WERI-Rb-1 (cell line): ENCODE measurements around the gene NINJ2.
A peak's percentile ranks its signal among the peaks of the same experiment; 100 is the strongest.

Experiments
- DNase-seq: peaks from one replicate; pipeline ENCODE4 v3.0.0-alpha.2; 2020
- H3K27ac ChIP-seq: fragments of 250-450 bp; sonication (Bioruptor Pico); 2 replicates; pipeline ENCODE4 v1.5.1; 2020; ENCODE audit warnings: mild to moderate bottlenecking, moderate library complexity
- H3K27me3 ChIP-seq: fragments of 250-450 bp; sonication (Bioruptor Pico); 2 replicates; pipeline ENCODE4 v1.5.1; 2021; ENCODE audit warnings: mild to moderate bottlenecking, low read depth, moderate library complexity; ENCODE audit not compliant: insufficient read depth, severe bottlenecking
- H3K36me3 ChIP-seq: fragments of 250-450 bp; sonication (Bioruptor Pico); 2 replicates; pipeline ENCODE4 v1.5.1; 2020; ENCODE audit warnings: mild to moderate bottlenecking, moderate library complexity
- H3K4me3 ChIP-seq: 2 replicates; pipeline ENCODE4 v1.5.1; 2011; ENCODE audit warnings: low read depth, mild to moderate bottlenecking, control low read depth, low read length
- H3K9me3 ChIP-seq: fragments of 250-450 bp; sonication (Bioruptor Pico); 2 replicates; pipeline ENCODE4 v1.5.1; 2021; ENCODE audit warnings: mild to moderate bottlenecking, moderate library complexity; ENCODE audit not compliant: severe bottlenecking
- TF ChIP-seq, protein P1 (sequence below): IDR thresholded peaks from 2 replicates; pipeline ENCODE4 v1.5.1; 2011; ENCODE audit warnings: low read depth, mild to moderate bottlenecking, control low read depth, inconsistent platforms, low read length

Gene NINJ2

GRCh38 chr12:592024-592505 is 71.2 kb downstream of the NINJ2 start:
- Histone ChIP-seq H3K27me3 (no peaks in the 10 kb centered on the region), H3K4me3 (no peak overlapping the region), H3K36me3 (no peaks in the 10 kb centered on the region), H3K9me3 (peaks cover 2% of the 10 kb centered on the region), H3K27ac (peak overlapping the region; percentile 73)
- DNase-seq: no peak
- TF ChIP-seq, protein P1, sequence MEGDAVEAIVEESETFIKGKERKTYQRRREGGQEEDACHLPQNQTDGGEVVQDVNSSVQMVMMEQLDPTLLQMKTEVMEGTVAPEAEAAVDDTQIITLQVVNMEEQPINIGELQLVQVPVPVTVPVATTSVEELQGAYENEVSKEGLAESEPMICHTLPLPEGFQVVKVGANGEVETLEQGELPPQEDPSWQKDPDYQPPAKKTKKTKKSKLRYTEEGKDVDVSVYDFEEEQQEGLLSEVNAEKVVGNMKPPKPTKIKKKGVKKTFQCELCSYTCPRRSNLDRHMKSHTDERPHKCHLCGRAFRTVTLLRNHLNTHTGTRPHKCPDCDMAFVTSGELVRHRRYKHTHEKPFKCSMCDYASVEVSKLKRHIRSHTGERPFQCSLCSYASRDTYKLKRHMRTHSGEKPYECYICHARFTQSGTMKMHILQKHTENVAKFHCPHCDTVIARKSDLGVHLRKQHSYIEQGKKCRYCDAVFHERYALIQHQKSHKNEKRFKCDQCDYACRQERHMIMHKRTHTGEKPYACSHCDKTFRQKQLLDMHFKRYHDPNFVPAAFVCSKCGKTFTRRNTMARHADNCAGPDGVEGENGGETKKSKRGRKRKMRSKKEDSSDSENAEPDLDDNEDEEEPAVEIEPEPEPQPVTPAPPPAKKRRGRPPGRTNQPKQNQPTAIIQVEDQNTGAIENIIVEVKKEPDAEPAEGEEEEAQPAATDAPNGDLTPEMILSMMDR: no peak

- no peaks in the 10 kb centered on the region for H3K27me3 ChIP-seq
- no peaks in the 10 kb centered on the region for H3K36me3 ChIP-seq
- peak overlapping the region; percentile 73 for H3K27ac ChIP-seq
- peaks cover 2% of the 10 kb centered on the region for H3K9me3 ChIP-seq
- TF ChIP-seq, protein P1: no peak
- peak; percentile 52 for DNase-seq
- no peak overlapping the region for H3K4me3 ChIP-seq
These were observed 71.8 kb downstream of the NINJ2 start for GRCh38 chr12:591167-592023.

DNA sequence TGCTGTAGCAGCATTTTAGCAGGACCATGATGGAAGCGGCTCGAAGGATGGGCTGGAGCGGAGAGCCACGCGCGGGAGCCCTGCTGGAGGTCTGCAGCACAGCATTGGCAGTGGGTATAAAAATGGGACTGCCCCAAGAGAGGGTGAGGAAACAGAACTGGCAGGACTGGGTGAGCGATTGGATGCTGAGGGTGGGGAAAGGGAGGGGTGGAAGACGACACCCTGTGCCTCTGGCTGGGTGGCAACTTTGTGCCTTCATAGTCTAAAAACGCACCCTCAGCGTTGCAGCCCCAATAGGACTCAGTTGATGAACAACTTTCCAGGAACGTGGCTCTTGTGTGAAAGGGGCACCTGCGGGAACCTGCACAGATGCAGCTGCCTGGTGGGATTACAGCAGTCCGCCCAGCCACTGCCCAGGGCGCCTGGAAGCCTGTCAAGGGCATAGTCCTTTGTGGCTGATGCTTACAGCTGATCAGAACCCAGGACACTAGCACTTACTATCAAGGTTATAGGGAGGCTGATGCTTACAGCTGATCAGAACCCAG is 73.0 kb downstream of the NINJ2 start:
- H3K4me3 ChIP-seq: no peak overlapping the region
- no peaks in the 10 kb centered on the region for H3K27me3 ChIP-seq
- H3K9me3 ChIP-seq: peaks cover 2% of the 10 kb centered on the region
- no peaks in the 10 kb centered on the region for H3K36me3 ChIP-seq
- TF ChIP-seq, protein P1: no peak
- no peak overlapping the region for H3K27ac ChIP-seq
- no peak for DNase-seq

- Histone ChIP-seq H3K4me3 (no peak overlapping the region), H3K27me3 (no peaks in the 10 kb centered on the region), H3K36me3 (no peaks in the 10 kb centered on the region), H3K27ac (no peak overlapping the region), H3K9me3 (peaks cover 2% of the 10 kb centered on the region)
- no peak for DNase-seq
- TF ChIP-seq, protein P1: no peak
These were observed 74.6 kb downstream of the NINJ2 start for GRCh38 chr12:588646-589045.

DNA sequence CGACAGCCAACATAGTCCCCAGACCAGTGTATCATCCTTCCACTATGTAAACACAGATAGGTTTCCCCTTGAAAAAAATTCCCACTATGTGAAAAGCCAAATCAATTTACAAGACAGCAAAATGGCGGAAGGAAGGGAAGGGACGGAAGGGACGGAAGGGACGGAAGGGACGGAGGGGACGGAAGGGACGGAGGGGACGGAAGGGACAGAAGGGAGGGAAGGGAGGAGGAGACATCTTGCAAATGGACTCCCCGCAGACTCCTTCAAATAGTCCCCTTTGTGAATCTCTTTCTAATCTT is 75.3 kb downstream of the NINJ2 start:
- Histone ChIP-seq H3K36me3 (no peaks in the 10 kb centered on the region), H3K4me3 (no peak overlapping the region), H3K27me3 (no peaks in the 10 kb centered on the region), H3K9me3 (peaks cover 2% of the 10 kb centered on the region), H3K27ac (no peak overlapping the region)
- TF ChIP-seq, protein P1: no peak
- DNase-seq: no peak
